ELF-1 (cell line): Measurements from ENCODE around the gene CDK14.
"Not testable (repeated sequence)": the region's sequence is repeated elsewhere in the genome, so short reads cannot be mapped to it uniquely, and the experiment has no call there.

Experiments used
- DNase-seq: peaks from one replicate; pipeline ENCODE4 v3.0.0-alpha.2; 2016; ENCODE audit warnings: low read depth, low spot score

Gene CDK14

DNA sequence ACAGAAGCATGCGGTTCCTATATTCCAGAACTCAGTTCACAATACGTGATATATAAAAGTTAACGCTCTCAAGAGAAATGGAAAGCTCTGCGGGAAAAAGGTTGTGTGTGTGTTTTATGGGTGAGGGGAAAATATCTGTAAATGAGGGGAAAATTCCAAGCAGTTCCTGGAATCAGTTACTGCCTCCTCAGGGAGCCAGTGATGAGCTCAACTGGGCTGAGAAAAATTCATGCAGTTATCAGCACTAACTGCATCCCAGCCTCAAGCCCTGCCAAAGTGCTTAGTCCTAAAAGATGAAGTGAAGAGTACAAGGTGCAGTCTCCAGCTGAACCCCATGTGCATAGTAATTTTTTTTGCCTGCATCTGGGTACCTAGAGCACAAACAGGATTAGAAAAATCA is 191.9 kb downstream of the CDK14 start:
- no peak for DNase-seq

DNA sequence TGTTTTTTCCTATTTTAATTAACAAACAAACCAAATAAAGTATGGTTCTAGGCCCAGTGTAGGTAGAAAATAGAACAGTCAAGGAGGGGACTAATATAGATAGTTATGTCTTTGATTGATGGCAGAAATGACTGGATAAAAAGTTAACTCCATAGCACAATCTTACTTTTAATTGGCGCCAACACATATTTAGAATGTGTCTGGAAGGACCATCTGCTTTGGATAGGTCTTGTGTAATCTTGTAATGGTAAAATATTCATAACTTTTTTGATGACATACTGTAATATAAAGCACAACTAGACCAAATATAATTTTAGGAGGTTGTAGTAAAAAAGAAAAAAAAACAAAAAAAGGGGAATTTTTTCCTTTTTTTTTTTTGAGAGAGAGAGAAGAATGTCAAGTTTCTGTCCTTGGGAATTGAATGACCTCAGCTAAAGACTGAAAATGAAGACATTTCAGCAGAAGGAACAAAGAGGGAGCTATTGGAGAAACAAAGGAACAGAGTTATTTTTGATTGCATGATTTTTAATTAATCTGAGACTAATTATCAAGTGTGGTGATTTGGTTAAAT is 193.7 kb downstream of the CDK14 start:
- no peak for DNase-seq

DNA sequence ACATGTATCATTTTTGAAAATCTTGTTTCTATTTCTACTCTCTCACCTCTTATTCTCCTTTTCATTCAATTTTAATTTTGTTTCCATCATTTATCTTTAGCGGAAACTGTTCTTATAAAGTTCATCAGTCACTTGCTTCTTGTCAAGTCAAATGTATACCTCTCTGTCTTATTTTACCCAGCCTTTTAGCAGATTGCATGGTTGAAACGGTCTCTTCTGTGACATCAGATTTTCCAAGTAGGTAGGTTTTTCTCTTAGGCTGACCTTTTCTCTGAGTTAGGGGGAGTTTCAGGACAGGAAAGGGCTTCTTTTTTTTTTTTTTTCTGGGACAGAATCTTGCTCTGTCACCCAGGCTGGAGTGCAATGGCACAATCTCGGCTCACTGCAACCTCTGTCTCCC is 195.5 kb downstream of the CDK14 start:
- DNase-seq = no peak

DNA sequence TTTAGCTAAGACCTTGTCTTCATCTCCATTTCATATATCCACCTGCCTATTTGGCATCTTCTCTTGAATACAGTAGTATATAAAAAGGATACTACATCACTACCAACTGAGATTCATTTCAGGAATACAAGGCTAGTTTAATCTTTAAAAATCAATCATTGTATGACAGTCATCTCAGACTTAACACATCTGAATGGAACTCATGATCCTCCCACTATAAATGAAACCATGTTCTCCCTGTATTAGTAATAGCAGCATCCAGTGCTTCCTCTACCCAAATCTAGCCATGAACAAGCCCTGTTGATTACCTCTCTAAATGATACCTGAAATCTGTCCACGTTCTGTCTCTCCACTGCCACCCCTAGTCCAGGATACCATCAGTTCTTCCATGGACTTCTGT is 196.2 kb downstream of the CDK14 start:
- no peak for DNase-seq

DNA sequence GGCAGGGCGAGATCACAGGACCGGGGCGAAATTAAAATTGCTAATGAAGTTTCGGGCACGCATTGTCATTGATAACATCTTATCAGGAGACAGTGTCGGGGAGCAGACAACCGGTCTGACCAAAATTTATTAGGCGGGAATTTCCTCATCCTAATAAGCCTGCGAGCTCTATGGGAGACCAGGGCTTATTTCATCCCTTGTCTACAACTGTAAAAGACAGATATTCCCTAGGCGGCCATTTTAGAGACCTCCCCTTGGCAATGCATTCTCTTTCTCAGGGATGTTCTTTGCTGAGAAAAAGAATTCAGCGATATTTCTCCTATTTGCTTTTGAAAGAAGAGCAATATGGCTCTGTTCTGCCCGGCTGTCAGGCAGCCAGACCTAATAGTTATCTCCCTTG is 198.1 kb downstream of the CDK14 start:
- DNase-seq = not testable (repeated sequence)

DNA sequence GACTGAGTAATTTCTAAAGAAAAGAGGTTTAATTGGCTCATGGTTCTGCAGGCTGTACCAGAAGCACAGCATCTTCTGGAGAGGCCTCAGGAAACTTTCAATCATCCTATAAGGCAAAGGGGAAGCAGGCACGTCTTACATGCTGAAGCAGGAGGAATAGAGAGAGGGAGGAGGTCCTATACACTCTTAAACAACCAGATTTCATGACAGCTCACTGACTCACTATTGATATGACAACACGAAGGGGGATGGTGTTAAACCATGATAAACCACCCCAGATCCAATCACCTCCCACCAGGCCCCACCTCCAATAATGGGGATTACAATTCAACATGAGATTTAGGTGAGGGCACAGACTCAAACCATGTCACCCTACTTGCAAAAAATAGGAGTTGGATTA is 201.5 kb downstream of the CDK14 start:
- no peak for DNase-seq

DNA sequence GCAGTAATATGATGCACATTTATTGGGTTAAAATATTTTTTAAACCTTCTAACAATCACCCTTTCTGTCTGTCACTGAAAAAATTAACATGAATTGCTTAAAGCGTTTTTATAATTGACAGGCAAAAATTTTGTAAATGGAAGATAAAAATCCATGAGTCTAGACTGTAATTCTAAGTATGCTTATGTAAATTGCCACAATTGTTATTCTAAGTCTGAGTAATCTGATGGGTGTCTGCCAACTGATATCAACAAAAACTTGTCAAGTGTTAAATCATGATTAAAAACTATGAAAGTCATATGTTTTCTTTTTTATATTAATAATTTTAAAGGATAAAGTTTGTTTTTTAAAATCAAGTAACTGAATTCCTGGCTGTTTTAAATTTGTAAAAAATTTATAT is 208.2 kb downstream of the CDK14 start:
- no peak for DNase-seq

DNA sequence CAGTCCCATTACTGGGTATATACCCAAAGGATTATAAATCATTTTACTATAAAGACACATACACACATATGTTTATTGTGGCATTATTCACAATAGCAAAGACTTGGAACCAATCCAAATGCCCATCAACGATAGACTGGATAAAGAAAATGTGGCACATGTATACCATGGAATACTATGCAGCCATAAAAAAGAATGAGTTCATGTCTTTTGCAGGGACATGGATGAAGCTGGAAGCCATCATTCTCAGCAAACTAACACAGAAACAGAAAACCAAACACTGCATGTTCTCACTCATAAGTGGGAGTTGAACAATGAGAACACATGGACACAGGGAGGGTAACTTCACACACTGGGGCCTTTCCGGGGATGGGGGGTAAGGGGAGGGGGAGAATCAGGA is 219.4 kb downstream of the CDK14 start:
- not testable (repeated sequence) for DNase-seq

DNA sequence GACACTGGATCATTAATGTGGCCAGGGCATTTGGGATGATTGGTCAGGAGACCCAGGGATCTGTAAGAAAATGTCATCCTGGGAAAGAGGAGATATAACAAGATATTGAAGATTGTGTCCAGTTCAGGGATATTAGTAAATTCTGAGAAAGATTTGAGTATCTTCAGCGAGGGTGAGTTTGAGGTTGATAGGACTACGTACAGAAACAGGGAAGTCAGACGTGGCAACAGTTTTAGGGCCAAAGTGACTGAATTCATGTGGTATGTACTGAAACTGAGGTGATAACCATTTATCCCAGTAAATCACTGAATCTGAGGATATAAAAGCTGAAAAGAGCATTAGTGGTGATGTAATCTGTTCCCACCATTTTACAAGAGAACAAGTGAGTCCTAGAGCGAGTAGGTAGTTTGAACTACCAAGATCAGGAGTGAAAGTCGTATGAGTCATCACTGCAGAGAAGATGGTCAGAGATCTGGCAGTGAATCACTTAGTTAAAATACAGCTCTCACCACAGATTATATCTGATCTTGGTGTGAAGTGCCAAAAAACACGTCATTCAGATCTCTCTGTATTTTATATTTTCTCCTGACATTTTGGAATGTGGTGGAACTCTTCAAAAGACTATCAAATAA is 220.5 kb downstream of the CDK14 start:
- DNase-seq = peak; percentile 1

DNA sequence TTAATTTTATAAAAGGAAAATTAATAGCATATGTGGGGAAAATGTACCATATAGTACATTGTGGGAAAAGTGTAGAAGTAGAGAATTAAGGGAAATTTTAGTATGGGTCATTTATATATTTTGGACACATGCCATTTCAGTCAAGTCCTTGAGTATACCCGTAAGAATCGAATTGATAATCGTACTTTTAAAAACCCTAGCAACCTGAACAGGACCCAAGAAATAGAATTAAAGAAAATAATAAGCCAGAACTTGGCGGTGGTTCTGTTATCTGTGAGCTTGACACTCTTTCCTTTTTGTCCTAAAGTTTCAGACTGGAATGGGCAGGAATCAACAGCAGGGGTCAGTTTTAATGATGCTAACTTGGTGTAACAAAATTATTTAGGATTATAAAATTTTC is 221.0 kb downstream of the CDK14 start:
- DNase-seq = no peak

DNA sequence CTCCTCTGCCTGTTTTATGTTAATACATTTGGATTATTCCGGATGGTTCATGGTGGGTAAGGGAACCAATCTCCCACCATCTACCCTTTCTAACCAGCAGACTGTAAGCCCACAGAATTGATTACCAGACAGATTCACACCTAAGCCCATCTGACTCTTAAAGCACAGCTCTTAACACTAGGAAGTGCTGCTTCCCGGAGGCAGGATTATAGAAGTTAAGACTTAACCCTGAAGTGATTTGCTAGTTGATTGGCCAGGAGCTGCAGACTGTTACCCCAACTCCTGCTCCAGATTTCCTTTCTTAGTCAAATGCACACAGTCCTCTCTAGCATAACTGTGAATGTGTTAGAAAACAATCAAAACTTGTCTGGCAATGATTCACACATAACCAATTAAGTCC is 221.7 kb downstream of the CDK14 start:
- peak; percentile 14 for DNase-seq

DNA sequence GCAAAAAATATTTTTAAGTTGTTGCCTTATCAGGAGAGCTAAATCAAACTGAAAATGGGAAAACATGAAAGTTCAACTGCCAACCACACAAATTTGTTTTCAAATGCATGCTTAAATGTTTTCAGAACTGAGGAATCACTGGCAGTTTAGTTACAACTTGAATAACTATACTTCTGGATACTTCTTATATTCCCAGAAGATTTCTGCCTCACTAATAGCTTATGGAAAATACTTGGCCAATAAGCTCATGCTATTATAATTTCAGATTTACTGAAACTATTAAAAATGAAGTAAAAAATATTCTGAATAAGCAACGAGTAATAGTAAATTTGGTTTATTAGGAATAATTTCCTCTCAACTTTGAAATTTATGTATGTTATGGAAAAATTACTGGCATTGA is 222.2 kb downstream of the CDK14 start:
- no peak for DNase-seq

DNA sequence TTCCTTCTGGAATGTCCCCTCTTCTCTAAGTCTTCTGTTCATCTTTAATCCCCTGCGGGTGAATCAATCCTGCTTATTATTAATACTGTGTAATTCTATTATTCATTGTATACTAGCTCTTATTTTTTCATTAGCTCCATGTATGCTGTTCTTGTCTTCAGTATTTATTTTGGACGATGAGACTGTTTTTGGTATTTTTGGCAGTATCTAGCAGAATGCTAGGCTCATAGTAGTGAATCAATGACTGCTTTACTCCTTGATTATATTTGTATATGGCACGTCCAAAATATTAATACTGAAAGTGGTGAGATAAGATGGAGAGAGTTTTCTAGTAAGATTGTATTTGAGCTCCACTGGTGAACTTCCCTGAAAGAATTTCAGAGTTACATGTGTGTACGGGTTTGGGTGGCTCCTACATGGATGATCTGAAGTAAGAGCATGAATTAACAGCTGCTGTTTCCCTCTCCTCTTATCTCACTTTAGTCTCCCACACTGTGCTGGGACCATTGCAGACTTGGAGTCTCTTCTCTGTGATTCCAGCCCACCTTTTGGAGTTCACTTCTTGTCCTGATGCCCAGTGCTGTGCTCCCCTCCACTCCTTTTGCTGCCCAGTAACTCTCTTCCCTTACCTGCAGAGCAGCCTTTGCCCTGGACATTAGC is 226.0 kb downstream of the CDK14 start:
- no peak for DNase-seq

DNA sequence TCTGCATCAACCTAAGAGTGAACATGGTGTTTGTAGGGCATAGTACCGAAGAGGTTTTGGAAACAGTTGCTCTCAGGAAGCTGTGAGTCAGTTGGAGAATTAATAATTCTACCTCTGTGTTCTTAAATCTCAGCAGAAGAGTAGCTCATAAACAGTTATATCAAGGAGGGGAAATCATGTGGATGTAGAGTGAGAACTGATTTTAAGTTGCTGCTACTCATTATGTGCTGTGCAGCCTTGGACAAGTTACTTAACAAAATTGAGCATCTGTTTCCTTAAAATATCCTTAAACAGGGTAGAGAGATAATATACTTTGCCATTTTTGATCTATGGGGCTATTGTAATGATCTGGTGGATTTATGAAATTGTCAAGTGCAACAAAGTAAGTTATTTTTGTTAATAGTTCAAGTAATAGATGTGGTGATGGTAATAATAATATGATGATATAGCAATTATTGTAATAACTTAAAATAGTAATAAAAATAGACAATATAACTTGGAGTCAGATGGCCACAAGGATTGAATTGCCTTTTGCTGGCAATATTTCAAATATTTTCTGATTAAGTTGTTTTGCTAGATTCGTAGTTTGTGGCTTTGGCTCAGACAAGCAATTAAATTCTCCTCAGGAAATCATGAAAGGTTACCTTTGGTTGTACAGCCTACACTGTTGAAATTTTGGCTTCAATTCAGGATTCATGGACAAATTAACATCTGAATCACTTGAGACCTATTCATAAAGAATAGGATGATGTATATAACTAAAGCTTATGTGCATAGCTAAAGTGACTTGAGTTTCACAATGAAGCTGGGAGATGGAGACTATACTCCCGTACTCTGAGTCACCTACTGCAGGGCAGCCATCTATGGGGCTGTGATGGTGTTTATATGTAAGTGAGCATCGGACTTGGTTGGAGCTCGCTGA is 228.5 kb downstream of the CDK14 start:
- no peak for DNase-seq

DNA sequence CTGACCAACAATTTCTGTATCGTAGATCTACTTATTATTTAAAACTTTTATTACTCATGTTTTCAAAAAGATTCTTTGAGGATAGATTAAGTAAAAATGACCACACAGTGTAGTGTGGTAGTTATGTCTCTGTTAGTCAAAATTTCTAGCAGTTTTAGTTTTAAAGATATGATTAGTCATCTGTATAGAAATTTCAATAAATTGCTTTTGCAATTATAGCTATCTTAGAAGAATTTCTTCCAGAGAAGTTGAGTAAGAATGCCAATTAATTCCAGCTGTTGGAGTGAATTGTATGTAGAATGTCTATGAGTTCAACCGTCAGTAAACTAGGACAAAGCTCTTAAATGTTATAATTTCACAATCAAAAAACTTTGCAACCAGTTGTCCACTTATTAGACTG is 229.7 kb downstream of the CDK14 start:
- DNase-seq = no peak

DNA sequence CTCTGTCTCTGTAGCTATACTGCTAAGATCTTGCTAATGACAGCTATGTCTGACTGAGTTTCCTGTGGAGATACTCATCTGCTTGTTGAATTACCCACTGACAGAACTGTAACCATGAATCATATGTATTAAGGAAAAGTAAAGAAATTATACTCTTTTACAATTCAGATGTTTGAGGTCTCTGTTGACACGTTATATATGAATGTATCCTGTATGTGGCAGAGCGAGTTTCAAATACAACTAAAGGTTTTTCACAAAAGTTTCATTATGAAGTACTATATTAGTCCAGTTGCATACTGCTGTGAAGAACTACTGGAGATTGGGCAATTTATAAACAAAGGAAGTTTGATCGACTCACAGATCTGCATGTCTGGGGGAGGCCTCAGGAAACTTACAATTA is 232.5 kb downstream of the CDK14 start:
- DNase-seq = no peak

DNA sequence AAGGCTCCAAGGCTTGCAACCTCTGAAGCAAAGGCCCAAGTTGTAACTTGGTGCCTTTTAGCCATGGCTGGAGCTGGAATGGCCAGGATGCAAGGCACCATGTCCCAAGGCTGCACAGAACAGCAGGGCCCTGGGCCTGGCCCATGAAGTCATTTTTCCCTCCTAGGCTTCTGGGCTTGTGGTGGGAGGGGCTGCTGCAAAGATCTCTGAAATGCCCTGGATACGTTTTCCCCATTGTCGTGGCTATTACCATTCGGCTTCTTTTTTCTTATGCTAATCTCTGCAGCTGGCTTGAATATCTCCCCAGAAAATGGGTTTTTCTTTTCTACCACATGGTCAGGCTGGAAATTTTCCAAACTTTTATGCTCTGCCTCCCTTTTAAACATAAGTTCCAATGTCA is 234.2 kb downstream of the CDK14 start:
- no peak for DNase-seq

DNA sequence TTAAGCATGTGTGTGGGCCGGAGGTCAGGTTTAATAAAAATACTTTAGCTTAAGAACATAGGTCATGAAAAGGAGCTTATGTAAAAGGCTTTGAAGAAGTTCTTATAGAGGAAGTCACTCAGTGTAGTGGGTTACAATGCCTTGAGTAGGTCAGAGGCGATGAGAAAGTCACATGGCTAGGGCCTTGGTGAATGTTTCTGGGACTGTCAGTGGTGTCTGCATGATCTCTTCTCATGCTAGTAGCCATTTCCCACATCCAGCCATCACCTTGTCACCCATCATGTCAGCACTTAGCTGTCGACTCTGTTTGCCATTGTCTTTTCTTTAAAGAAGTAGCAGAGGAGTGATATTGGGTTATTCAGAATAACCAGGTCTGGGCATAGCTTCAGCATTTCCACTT is 236.6 kb downstream of the CDK14 start:
- DNase-seq = no peak

DNA sequence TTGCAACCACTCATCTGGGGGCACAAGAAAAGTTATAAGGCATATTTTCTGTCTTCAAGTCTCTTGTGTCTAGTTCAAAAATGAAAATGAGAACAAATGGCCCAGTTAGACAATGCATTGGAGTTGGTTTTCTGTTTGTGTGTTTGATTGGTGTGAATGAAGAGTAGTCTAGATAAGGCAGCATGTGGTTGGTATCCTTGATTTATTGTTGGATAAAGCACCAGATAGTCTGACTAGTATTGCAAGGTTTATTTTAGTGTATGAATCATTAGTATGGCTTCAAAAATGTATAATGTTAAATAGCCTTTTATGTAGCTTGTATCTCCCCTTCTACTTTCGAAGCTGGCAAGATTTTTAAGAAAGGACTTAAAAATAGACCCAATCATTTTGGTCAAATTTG is 237.3 kb downstream of the CDK14 start:
- no peak for DNase-seq

DNA sequence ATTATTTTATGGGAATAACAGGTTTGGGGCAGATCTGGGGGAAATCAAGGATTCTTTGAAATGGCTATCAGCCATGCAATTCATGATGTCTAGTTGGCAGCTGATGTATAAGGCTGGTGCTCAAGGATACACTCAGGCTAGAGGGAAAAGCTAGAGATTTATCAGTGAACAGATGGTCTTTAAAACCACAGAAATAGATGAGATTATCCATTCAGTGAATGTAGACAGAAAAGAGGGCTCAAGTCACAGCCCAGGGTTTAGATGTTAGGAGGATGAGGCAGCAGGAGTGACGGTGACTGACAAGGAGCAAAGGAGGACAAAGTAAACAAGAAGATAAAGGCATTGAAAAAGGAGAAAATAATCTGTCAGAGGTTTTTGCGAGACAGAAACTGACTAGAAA is 238.7 kb downstream of the CDK14 start:
- DNase-seq = no peak

DNA sequence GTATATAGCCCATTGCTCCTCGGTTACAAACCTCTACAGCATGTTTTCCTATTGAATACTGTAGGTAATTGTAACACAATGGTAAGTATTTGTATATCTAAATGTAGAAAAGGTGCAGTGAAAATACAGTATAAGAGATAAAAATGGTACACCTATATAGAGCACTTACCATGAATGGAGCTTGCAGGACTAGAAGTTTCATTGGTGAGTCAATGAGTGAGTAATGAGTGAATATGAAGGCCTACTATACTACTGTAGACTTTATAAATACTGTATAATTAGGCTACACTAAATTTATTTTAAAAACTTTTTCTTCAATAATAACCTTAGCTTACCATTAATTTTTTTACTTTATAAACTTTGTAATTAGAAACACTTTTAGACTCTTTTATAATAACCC is 239.7 kb downstream of the CDK14 start:
- DNase-seq = no peak

DNA sequence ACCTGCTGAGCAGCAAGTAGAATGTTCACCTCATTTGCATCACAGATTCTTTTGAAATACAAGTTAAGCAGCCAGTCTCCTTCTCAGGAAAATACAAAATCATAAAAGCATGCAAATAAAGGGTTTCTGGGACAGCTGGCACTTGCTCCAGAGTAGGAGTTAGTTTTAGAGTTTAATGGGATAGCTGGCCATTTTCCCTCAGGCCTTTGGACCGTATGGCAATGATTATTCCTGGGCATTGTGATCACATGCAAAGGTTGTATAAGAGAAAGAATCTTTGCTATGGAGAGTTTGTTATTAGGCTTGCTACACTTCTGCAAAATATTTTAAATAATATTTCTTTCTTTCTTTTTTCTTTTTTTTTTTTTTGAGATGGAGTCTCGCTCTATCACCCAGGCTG is 240.8 kb downstream of the CDK14 start:
- no peak for DNase-seq
